HCT116 (cell line): ENCODE results near the gene AHI1. TPM values are rescaled to one million over a fixed set of nuclear protein-coding genes. Genes with fewer than 3 reads are reported as not detected.

ENCODE experiments used
- ATAC-seq: fragments of 200-7000 bp; cut with Tn5 transposase; 2 replicates; pipeline ENCODE4 v1.9.1; 2020; ENCODE audit warnings: mild to moderate bottlenecking, moderate library complexity
- BruUV-seq: library from RNA; stranded (reverse); fragments of 400-500 nt; replicated peaks from 2 replicates; lab custom pipeline; 2021; lab: Mats Ljungman, UMichigan
- CTCF ChIA-PET: fragments of 300-600 bp; sonication (Branson Sonifier 250); formaldehyde crosslinking; loops from one replicate; lab custom pipeline; 2021; ENCODE audit warnings: antibody characterized with exemption; lab: Charles Lee
- POLR2A ChIA-PET: fragments of 300-600, 350-600 bp; sonication (Branson Sonifier 250); formaldehyde crosslinking; loops from one replicate; lab custom pipeline; 2021; ENCODE audit warnings: antibody characterized with exemption; lab: Charles Lee
- RAD21 ChIA-PET, 2 experiments: fragments of 300-600 bp; sonication (Branson Sonifier 250); formaldehyde crosslinking; loops; one replicate each; lab custom pipeline; 2023; ENCODE audit warnings: low total read pairs in 2 of 2; ENCODE audit not compliant: uncharacterized antibody in 2 of 2, unreplicated experiment in 2 of 2, low non-redundant PET in 1 of 2; lab: Charles Lee
- DNase-seq: peaks from one replicate; pipeline ENCODE4 v3.0.0-alpha.2; 2010; ENCODE audit warnings: low read depth, low spot score
- H2AFZ ChIP-seq: fragments of 200-600 bp; shearing (Covaris generic), sonication (generic); 2 replicates; pipeline ENCODE4 v1.6.1; 2017; ENCODE audit warnings: low read depth, mixed run types, mixed read lengths, antibody characterized with exemption, low read length; ENCODE audit not compliant: poor library complexity, severe bottlenecking
- H3K27ac ChIP-seq: 2 replicates; pipeline ENCODE4 v1.5.1; 2012; ENCODE audit warnings: low read depth, low read length
- H3K27me3 ChIP-seq: fragments of 200-600 bp; sonication (generic); 2 replicates; pipeline ENCODE4 v1.6.1; 2016; ENCODE audit warnings: mixed run types, low read length, mixed read lengths; ENCODE audit not compliant: insufficient read depth
- H3K36me3 ChIP-seq, 2 experiments: fragments of 200-500 bp in 1 of 2; fragments of 200-600 bp in 1 of 2; sonication (Bioruptor generic) in 1 of 2; sonication (generic) in 1 of 2; 2 replicates each; pipeline versions ENCODE4 v1.5.1 to v1.6.1; 2014 to 2016; ENCODE audit warnings: low read length in 2 of 2, inconsistent platforms in 1 of 2, mixed read lengths in 1 of 2, mixed run types in 1 of 2; ENCODE audit not compliant: insufficient read depth in 2 of 2, control insufficient read depth in 1 of 2
- H3K4me1 ChIP-seq, 2 experiments: fragments of 200-600 bp in 1 of 2; sonication (generic) in 1 of 2; 2 replicates each; pipeline versions ENCODE4 v1.5.1 to v1.6.1; 2012 to 2017; ENCODE audit warnings: low read length in 2 of 2, inconsistent platforms in 1 of 2, mild to moderate bottlenecking in 1 of 2, mixed read lengths in 1 of 2, mixed run types in 1 of 2, moderate library complexity in 1 of 2; ENCODE audit not compliant: insufficient read depth in 2 of 2, control insufficient read depth in 1 of 2
- H3K4me2 ChIP-seq: fragments of 200-600 bp; sonication (generic); 2 replicates; pipeline ENCODE4 v1.6.1; 2017; ENCODE audit warnings: mixed run types, low read length, mixed read lengths
- H3K4me3 ChIP-seq, 2 experiments: fragments of 200-600 bp in 1 of 2; sonication (generic) in 1 of 2; replicated peaks in 1 of 2; 2 replicates each; pipeline ENCODE4 v1.5.1; 2011 to 2016; ENCODE audit warnings: low read length in 2 of 2, control low read depth in 1 of 2, low read depth in 1 of 2, mild to moderate bottlenecking in 1 of 2, mixed read lengths in 1 of 2, mixed run types in 1 of 2
- H3K79me2 ChIP-seq: fragments of 200-600 bp; sonication (generic); 2 replicates; pipeline ENCODE4 v1.6.1; 2017; ENCODE audit warnings: mild to moderate bottlenecking, mixed run types, low read length, moderate library complexity, mixed read lengths; ENCODE audit not compliant: insufficient read depth
- H3K9ac ChIP-seq: fragments of 200-600 bp; sonication (generic); 2 replicates; pipeline ENCODE4 v1.6.1; 2016; ENCODE audit warnings: low read length, mixed read lengths
- H3K9me2 ChIP-seq: fragments of 200-600 bp; sonication (generic), shearing (Covaris generic); 2 replicates; pipeline ENCODE4 v1.6.1; 2017; ENCODE audit warnings: mixed run types, mild to moderate bottlenecking, moderate library complexity; ENCODE audit not compliant: insufficient read depth
- H3K9me3 ChIP-seq, 2 experiments: fragments of 200-500 bp in 1 of 2; fragments of 200-600 bp in 1 of 2; sonication (Bioruptor generic) in 1 of 2; sonication (generic) in 1 of 2; 2 replicates each; pipeline ENCODE4 v1.6.1; 2014 to 2017; ENCODE audit warnings: low read length in 2 of 2, mixed read lengths in 2 of 2, inconsistent platforms in 1 of 2, low read depth in 1 of 2, mild to moderate bottlenecking in 1 of 2, mixed run types in 1 of 2, moderate library complexity in 1 of 2; ENCODE audit not compliant: control insufficient read depth in 1 of 2, insufficient read depth in 1 of 2
- H4K20me1 ChIP-seq: fragments of 200-600 bp; sonication (generic), shearing (Covaris generic); 2 replicates; pipeline ENCODE4 v1.6.1; 2017; ENCODE audit warnings: mixed run types, mild to moderate bottlenecking, moderate library complexity; ENCODE audit not compliant: insufficient read depth
- ELF1 ChIP-seq: IDR thresholded peaks from 2 replicates; pipeline ENCODE4 v1.6.1; 2012; ENCODE audit warnings: low read depth, borderline replicate concordance
- EZH2 ChIP-seq: fragments of 200-600 bp; sonication (generic); IDR thresholded peaks from 2 replicates; pipeline ENCODE4 v1.6.1; 2017; ENCODE audit warnings: antibody characterized with exemption, mixed run types
- EZH2phosphoT487 ChIP-seq: fragments of 200-600 bp; IDR thresholded peaks from 2 replicates; pipeline ENCODE4 v1.6.1; 2018; ENCODE audit warnings: antibody characterized with exemption, borderline replicate concordance
- JUND ChIP-seq: IDR thresholded peaks from 2 replicates; pipeline ENCODE4 v1.6.1; 2012
- POLR2AphosphoS5 ChIP-seq: IDR thresholded peaks from 2 replicates; pipeline ENCODE4 v1.6.1; 2011; ENCODE audit warnings: mild to moderate bottlenecking, low read depth, low read length, moderate library complexity
- SIN3A ChIP-seq: IDR thresholded peaks from 2 replicates; pipeline ENCODE4 v1.6.1; 2012; ENCODE audit warnings: low read depth
- TCF7L2 ChIP-seq: IDR thresholded peaks from 2 replicates; pipeline ENCODE4 v1.7.0; 2011; ENCODE audit warnings: borderline replicate concordance, inconsistent platforms; ENCODE audit not compliant: insufficient read depth, insufficient read length; ENCODE audit errors: extremely low read depth
- YY1 ChIP-seq: IDR thresholded peaks from 2 replicates; pipeline ENCODE4 v1.6.1; 2011; ENCODE audit warnings: low read length, low read depth, moderate library complexity, mild to moderate bottlenecking; ENCODE audit not compliant: insufficient replicate concordance; ENCODE audit errors: extremely low read depth
- intact Hi-C: fragments of 100-400 bp; cut with micrococcal nuclease; formaldehyde crosslinking; loops from 2 replicates; pipeline ENCODE4 v1.10.0; 2022
- total RNA-seq: library from RNA; stranded (reverse); gene quantifications from one replicate; pipeline ENCODE4 v1.2.1, GENCODE V29; 2021; ENCODE audit not compliant: unreplicated experiment
- TF ChIP-seq, protein P1 (sequence below): IDR thresholded peaks from 2 replicates; pipeline ENCODE4 v1.6.1; 2012
- TF ChIP-seq, protein P2 (sequence below), 3 experiments: fragments of 200-600 bp in 1 of 3; sonication (generic) in 1 of 3; IDR thresholded peaks in 2 of 3; conservative IDR thresholded peaks in 1 of 3; 2 replicates each; pipeline ENCODE4 v1.5.1; 2012 to 2017; ENCODE audit warnings: low read depth in 2 of 3, low read length in 2 of 3, antibody characterized with exemption in 1 of 3, borderline replicate concordance in 1 of 3, control low read depth in 1 of 3, mild to moderate bottlenecking in 1 of 3, mixed read lengths in 1 of 3, mixed run types in 1 of 3, moderate library complexity in 1 of 3; ENCODE audit not compliant: insufficient read depth in 1 of 3
- TF ChIP-seq, protein P3 (sequence below): IDR thresholded peaks from 2 replicates; pipeline ENCODE4 v1.6.1; 2011; ENCODE audit warnings: mild to moderate bottlenecking, low read length, moderate library complexity; ENCODE audit not compliant: insufficient replicate concordance; ENCODE audit errors: extremely low read depth

The AHI1 gene
- total RNA-seq, 1 experiment from 2014 or later = 29.6 TPM

DNA sequence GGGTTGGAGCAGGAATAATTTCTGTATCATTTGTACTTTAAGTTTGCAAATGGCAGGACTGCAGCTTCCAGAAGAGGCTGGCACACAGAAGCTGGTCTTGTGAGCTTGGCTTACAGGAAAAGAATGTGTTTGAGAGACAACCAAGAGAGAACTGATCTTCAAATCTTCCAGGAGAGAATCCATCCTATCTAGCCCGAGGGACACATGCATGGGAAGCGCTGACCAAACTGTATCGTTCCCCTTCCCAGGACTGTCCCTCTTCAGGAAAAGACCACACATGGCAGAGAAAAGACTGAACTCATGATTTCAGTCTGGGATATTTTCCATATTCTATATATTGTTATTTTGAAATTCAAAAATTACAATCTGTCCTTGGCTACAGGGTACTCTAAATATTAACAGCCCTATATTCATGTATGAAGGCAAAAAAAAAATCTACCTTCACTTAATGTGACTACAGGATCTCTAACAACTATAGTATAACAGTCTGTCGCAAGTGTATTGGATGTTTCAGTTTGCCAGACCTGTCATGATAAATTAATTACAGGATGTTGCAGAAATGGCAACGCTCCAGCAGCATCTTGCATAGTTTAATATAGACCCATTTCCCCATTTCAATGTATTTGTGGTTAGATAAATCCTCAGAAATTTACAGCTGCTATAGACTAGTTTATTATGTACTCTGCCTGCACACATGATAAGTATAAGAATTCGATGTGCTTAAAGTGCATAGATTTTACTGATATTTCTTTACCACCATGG is 217.0 kb downstream of the AHI1 start:
- BruUV-seq = no TSS peak
- Histone ChIP-seq H3K27me3 (no peaks in the 10 kb centered on the region), H3K4me2 (no peak overlapping the region), H3K9ac (no peak overlapping the region), H3K79me2 (no peaks in the 10 kb centered on the region), H3K36me3 (no peaks in the 10 kb centered on the region), H3K4me1 (no peaks in the 10 kb centered on the region), H2AFZ (no peak overlapping the region), H4K20me1 (no peaks in the 10 kb centered on the region), H3K9me3 (no peaks in the 10 kb centered on the region), H3K4me3 (no peak overlapping the region), H3K27ac (no peak overlapping the region), H3K9me2 (no peaks in the 10 kb centered on the region)
- DNase-seq (no peak), ATAC-seq (no peak)
- CTCF ChIA-PET = no interaction called here
- TF ChIP-seq, protein P1, sequence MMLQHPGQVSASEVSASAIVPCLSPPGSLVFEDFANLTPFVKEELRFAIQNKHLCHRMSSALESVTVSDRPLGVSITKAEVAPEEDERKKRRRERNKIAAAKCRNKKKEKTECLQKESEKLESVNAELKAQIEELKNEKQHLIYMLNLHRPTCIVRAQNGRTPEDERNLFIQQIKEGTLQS = no peak
- TF ChIP-seq EZH2 (no peak), YY1 (no peak), ELF1 (no peak), EZH2phosphoT487 (no peak), TCF7L2 (no peak), SIN3A (no peak), POLR2AphosphoS5 (no peak), JUND (no peak)
- TF ChIP-seq, protein P2, sequence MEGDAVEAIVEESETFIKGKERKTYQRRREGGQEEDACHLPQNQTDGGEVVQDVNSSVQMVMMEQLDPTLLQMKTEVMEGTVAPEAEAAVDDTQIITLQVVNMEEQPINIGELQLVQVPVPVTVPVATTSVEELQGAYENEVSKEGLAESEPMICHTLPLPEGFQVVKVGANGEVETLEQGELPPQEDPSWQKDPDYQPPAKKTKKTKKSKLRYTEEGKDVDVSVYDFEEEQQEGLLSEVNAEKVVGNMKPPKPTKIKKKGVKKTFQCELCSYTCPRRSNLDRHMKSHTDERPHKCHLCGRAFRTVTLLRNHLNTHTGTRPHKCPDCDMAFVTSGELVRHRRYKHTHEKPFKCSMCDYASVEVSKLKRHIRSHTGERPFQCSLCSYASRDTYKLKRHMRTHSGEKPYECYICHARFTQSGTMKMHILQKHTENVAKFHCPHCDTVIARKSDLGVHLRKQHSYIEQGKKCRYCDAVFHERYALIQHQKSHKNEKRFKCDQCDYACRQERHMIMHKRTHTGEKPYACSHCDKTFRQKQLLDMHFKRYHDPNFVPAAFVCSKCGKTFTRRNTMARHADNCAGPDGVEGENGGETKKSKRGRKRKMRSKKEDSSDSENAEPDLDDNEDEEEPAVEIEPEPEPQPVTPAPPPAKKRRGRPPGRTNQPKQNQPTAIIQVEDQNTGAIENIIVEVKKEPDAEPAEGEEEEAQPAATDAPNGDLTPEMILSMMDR (IDR thresholded peaks at IDR 0.05 in 2 of 3, conservative IDR thresholded peaks at IDR 0.05 in 1 of 3; ENCODE audit: borderline replicate concordance in 1 of 3, insufficient read depth in 1 of 3, low read depth in 2 of 3, low read length in 2 of 3) = no peak
- TF ChIP-seq, protein P3, sequence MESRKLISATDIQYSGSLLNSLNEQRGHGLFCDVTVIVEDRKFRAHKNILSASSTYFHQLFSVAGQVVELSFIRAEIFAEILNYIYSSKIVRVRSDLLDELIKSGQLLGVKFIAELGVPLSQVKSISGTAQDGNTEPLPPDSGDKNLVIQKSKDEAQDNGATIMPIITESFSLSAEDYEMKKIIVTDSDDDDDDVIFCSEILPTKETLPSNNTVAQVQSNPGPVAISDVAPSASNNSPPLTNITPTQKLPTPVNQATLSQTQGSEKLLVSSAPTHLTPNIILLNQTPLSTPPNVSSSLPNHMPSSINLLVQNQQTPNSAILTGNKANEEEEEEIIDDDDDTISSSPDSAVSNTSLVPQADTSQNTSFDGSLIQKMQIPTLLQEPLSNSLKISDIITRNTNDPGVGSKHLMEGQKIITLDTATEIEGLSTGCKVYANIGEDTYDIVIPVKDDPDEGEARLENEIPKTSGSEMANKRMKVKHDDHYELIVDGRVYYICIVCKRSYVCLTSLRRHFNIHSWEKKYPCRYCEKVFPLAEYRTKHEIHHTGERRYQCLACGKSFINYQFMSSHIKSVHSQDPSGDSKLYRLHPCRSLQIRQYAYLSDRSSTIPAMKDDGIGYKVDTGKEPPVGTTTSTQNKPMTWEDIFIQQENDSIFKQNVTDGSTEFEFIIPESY = no peak
- RAD21 ChIA-PET = no interaction called here
- intact Hi-C loops = no loop called here
- POLR2A ChIA-PET = no interaction called here
